CD4-positive, alpha-beta T cell treated with Interleukin-4 for 4 hours (primary cell): Measurements from ENCODE around the gene CRYBA2.

Experiments
- DNase-seq: peaks from one replicate; pipeline ENCODE4 v3.0.0-alpha.2; 2020

Gene CRYBA2

GRCh38 chr2:218998414-218999002 is 5.3 kb upstream of the CRYBA2 start:
- DNase-seq = no peak

GRCh38 chr2:218997731-218998130 is 4.5 kb upstream of the CRYBA2 start:
- no peak for DNase-seq

- no peak for DNase-seq
Observed at GRCh38 chr2:218996937-218997336, 3.7 kb upstream of the CRYBA2 start.

GRCh38 chr2:218995972-218996711 is 2.9 kb upstream of the CRYBA2 start:
- peak; percentile 62 for DNase-seq

- no peak for DNase-seq
Observed at GRCh38 chr2:218995561-218995960, 2.3 kb upstream of the CRYBA2 start.

GRCh38 chr2:218992703-218993344 is 398 bp downstream of the CRYBA2 start:
- DNase-seq = no peak

GRCh38 chr2:218992196-218992595 is 1.0 kb downstream of the CRYBA2 start:
- no peak for DNase-seq

- no peak for DNase-seq
Observed at GRCh38 chr2:218991674-218992168, 1.5 kb downstream of the CRYBA2 start.

- no peak for DNase-seq
Observed at GRCh38 chr2:218990612-218991011, 2.6 kb downstream of the CRYBA2 start.

GRCh38 chr2:218990052-218990451 is 3.2 kb downstream of the CRYBA2 start:
- no peak for DNase-seq

GRCh38 chr2:218988650-218989049 is 4.6 kb downstream of the CRYBA2 start:
- DNase-seq = no peak

GRCh38 chr2:218988164-218988563 is 5.1 kb downstream of the CRYBA2 start:
- DNase-seq = no peak

- no peak for DNase-seq
Observed at GRCh38 chr2:218986148-218986761, 7.0 kb downstream of the CRYBA2 start.

- no peak for DNase-seq
Observed at GRCh38 chr2:218985325-218986091, 7.7 kb downstream of the CRYBA2 start.

GRCh38 chr2:218985021-218985324 is 8.2 kb downstream of the CRYBA2 start, which contains the start of gene FEV:
Gene FEV (minus strand): TSS chr2:218985184. CDS start chr2:218985075, 109 bp downstream.
- DNase-seq = no peak

- DNase-seq = no peak
Observed at GRCh38 chr2:218984239-218985020, 8.8 kb downstream of the CRYBA2 start.

- DNase-seq = no peak
Observed at GRCh38 chr2:218983934-218984238, 9.3 kb downstream of the CRYBA2 start.

- DNase-seq = no peak
Observed at GRCh38 chr2:218983263-218983933, 9.8 kb downstream of the CRYBA2 start.

- no peak for DNase-seq
Observed at GRCh38 chr2:218982586-218983262, 10.5 kb downstream of the CRYBA2 start.

- DNase-seq = no peak
Observed at GRCh38 chr2:218981881-218982585, 11.2 kb downstream of the CRYBA2 start.
